Ramos (cell line): ENCODE measurements around the gene C1orf21.

Experiments
- in situ Hi-C: fragments of 300-500 bp; cut with MboI; formaldehyde crosslinking; loops from one replicate; pipeline ENCODE4 v1.14.3; 2022; ENCODE audit warnings: low sequenced_read_pairs; ENCODE audit not compliant: unreplicated experiment

The C1orf21 gene

GRCh38 chr1:184442260-184442659 is 55.4 kb downstream of the C1orf21 start:
- in situ Hi-C loops = no loop called here

DNA sequence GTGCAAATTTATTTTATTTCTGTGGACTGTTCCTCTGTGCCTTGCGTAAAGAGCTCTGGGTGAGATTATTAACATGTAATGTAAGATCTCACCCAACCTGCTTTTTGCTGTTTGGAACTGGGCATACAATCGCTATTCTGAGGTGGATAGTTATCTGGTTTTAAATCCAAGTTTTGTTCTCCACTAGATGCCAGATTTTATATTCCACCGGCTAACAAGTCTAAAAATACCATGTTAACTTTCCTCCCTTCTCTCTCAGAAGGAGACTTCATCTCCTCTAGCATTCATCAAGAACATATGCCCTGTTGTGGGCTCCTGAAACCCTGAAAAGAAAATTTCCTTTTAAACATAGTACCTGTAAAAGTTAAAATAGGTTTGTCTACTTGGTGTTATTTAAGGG is 56.4 kb downstream of the C1orf21 start:
- in situ Hi-C loops = no loop called here

DNA sequence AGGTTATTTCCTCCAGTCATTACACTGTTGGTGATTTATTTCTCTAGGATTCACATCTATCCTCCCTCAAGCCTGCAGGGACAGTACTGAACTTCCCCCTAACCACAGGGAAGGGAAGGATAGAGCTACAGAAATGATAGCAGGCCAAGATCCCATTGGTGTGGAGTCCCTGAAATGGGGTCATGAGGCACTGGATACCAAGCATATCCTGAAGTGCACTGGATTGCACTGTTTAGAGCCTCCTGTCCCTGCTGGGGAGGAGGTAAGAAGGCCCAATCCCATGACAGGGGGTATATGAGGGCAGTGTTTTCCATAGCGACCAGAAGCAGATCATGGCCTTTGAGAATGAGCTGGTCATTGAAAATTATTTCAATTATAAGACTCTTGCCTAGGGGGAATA is 56.8 kb downstream of the C1orf21 start:
- in situ Hi-C loops = no loop called here

- in situ Hi-C loops = no loop called here
These were observed 59.2 kb downstream of the C1orf21 start for GRCh38 chr1:184445997-184446396.

DNA sequence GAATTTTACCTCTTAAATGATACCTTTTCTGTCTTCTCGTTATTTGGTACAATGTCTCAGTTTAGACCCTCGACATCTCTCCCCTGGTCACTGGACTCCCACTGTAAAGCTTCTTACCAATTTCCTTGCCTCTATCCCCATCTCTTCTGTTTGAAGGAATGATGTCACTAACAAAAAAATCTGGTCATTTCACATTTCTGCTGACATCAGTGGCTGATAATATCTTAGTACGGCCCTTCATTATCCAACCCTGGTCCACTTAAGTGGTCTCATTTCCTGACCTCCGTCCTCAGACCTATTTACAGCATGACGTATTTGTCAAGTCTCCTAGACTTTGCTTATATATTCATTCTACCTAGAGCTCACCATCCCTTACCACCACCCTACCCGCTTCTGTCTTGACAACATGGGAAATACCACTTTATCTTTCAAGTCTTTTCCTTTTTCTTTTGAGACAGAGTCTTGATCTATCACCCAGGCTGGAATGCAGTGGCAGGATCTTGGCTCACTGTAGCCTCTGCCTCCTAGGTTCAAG is 60.9 kb downstream of the C1orf21 start:
- in situ Hi-C loops = no loop called here

DNA sequence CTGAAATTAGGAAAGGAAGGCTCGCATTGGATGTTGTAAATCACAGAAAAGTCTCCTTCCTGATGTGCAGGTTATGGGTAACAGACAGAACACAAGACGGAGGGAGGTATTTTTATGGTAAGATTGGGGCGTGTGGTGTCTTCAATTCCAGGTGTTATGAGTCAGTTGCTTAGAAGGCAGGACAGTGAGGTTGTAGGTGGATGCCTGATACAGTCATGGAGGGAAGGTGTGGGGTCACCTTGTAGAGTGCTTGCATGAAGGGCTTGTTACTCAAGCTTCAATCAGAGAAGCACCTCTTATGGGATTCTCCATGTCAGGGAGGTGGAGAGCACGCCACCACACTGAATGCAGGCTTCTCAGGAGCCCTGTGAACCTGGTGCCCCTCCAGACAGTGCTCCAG is 63.1 kb downstream of the C1orf21 start:
- in situ Hi-C loops = no loop called here

- in situ Hi-C loops = no loop called here
These were observed 69.0 kb downstream of the C1orf21 start for GRCh38 chr1:184455786-184456185.

GRCh38 chr1:184456189-184456588 is 69.4 kb downstream of the C1orf21 start:
- in situ Hi-C loops = no loop called here

- in situ Hi-C loops = no loop called here
These were observed 70.7 kb downstream of the C1orf21 start for GRCh38 chr1:184457500-184457899.

GRCh38 chr1:184461321-184461720 is 74.5 kb downstream of the C1orf21 start:
- in situ Hi-C loops = no loop called here

DNA sequence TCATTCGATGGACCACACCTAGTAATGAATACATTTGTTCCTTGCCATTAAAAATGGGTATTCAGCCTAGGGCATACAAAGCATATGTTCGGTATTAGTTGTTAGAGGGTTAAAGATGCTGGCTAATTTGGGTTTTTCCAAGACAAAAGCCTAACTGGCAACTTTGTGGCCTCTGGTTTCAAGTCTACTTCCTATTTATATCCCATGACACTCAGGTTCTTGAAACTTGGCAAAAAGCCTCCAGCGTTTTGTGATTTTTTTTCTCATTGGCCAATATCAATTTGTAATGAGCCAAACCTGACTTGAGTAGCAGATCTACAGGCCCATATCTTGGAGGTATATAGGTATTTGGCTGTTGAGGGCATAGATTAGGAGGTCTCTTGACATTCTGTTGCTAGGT is 75.3 kb downstream of the C1orf21 start:
- in situ Hi-C loops = no loop called here

- in situ Hi-C loops = no loop called here
These were observed 76.2 kb downstream of the C1orf21 start for GRCh38 chr1:184462990-184463389.

- in situ Hi-C loops = no loop called here
These were observed 76.9 kb downstream of the C1orf21 start for GRCh38 chr1:184463680-184464079.

- in situ Hi-C loops = no loop called here
These were observed 77.9 kb downstream of the C1orf21 start for GRCh38 chr1:184464757-184465156.

GRCh38 chr1:184465489-184466146 is 78.8 kb downstream of the C1orf21 start:
- in situ Hi-C loops = no loop called here

DNA sequence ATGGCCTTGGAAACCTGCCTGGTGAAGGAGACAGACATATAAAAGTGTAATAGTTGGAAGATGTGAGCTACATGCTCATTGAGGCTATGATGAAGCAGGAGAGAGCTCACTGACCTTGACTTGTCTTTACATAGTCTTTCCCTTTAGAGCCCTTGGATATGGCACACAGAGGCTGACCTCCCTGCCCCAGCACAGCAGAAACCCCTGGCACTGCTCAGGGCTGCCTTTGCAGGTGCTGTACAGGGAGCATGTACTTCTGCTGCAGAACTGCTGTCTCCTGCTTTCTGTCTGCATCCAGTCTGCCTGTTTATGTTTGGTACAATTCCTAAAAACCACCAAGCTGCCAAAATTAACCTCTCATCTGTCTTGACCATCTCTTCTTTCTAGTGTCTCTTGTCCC is 80.5 kb downstream of the C1orf21 start:
- in situ Hi-C loops = no loop called here

- in situ Hi-C loops = no loop called here
These were observed 82.6 kb downstream of the C1orf21 start for GRCh38 chr1:184469396-184469795.

DNA sequence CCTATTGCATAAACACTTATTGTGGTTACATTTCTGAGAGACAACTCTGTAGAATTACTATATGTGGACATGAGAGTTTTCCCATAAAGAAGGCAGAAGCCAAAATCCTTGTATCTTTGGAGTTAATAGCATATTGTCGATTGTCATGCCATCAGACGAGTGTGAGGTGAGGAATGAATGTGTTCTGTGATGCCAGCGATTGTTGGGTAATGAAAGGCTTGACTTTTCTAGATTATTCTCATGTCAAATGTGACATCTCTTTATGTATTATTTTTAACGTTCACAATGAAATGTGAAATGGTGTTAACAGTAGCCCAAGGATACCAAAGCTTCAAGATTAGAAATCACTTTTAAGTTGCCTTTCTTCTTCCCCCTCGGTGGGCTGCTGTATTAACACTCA is 84.9 kb downstream of the C1orf21 start:
- in situ Hi-C loops = no loop called here

- in situ Hi-C loops = no loop called here
These were observed 85.3 kb downstream of the C1orf21 start for GRCh38 chr1:184472136-184472535.

DNA sequence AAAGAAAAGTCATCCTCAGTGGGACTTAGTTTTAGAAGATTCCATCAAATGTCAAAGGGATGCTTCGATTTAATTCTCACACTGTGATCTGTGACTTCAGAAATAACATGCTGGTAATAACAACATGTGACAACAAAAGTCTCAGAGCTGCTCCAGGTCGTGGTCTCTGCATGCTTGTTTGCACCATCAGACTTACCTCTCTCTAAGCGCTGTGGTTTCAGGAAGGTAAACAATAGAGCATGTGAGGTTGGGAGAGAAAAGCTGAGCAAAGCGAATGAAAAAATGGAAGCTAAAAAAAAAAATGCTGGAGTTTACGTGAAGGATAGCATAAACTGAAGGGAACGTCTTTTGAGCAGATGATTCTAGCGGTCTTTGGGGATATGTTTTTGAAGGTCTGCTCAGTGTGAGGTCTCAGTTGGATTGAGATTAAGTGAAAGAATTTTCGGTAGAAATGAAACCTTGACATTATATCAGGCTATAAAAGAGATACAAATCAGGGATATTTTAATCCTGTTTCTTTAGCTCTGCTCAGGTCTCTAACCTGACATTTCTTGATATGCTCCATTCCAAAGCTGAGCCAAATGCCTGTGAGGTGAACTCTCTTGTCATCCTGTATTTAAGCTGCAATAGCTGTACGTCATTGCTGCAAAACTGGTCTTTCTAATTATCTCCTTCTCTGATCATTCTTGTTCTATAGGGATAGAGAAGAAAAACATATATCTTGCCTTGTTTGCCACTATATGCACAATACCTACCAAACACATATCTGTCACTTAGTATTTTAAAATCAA is 86.5 kb downstream of the C1orf21 start:
- in situ Hi-C loops = no loop called here

DNA sequence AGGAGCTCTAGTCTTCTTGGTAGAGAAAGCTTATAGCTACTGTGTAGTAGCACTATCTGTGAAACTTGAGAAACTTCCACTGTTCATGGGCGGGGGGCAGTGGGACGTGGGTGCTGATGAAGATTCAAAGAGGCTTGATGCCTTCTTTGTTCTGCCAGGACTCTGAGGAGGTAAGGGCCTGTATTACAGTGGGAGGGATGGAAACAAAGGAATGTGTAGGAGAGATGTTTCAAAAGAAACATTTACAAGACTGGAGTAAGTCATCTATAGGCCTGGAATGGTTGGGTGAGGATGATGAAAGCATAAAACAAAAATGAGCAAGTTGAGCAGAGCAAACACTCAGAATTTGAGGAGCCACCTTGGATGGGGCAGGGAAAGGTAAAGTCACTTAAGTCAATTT is 89.4 kb downstream of the C1orf21 start:
- in situ Hi-C loops = no loop called here
